T-helper 22 cell (primary cell): ENCODE data around the gene CSRP1.
"Not testable (repeated sequence)": the region's sequence is repeated elsewhere in the genome, so short reads cannot be mapped to it uniquely, and the experiment has no call there.

Experiments
- DNase-seq: peaks from one replicate; pipeline ENCODE4 v3.0.0-alpha.2; 2020; ENCODE audit warnings: low read depth

Gene CSRP1

GRCh38 chr1:201537891-201538611, 31.1 kb upstream of the CSRP1 start:
- DNase-seq: no peak

GRCh38 chr1:201537467-201537866, 30.5 kb upstream of the CSRP1 start:
- DNase-seq: no peak

GRCh38 chr1:201537028-201537427, 30.1 kb upstream of the CSRP1 start:
- DNase-seq: no peak

GRCh38 chr1:201536558-201536957, 29.6 kb upstream of the CSRP1 start:
- DNase-seq: no peak

- no peak for DNase-seq
Observed at GRCh38 chr1:201535919-201536245, 29.0 kb upstream of the CSRP1 start.

GRCh38 chr1:201535046-201535918, 28.4 kb upstream of the CSRP1 start:
- DNase-seq: no peak

GRCh38 chr1:201533836-201534235, 26.9 kb upstream of the CSRP1 start:
- no peak for DNase-seq

GRCh38 chr1:201531551-201532425, 24.9 kb upstream of the CSRP1 start:
- DNase-seq: no peak

GRCh38 chr1:201530741-201531531, 24.0 kb upstream of the CSRP1 start:
- DNase-seq: no peak

- DNase-seq: no peak
Observed at GRCh38 chr1:201528631-201529252, 21.8 kb upstream of the CSRP1 start.

GRCh38 chr1:201527879-201528278, 21.0 kb upstream of the CSRP1 start:
- DNase-seq: no peak

- no peak for DNase-seq
Observed at GRCh38 chr1:201525193-201525778, 18.4 kb upstream of the CSRP1 start.

- DNase-seq: not testable (repeated sequence)
Observed at GRCh38 chr1:201520046-201520575, 13.2 kb upstream of the CSRP1 start.

GRCh38 chr1:201518071-201518470, 11.1 kb upstream of the CSRP1 start:
- no peak for DNase-seq

GRCh38 chr1:201517631-201518030, 10.7 kb upstream of the CSRP1 start:
- no peak for DNase-seq

- DNase-seq: no peak
Observed at GRCh38 chr1:201516511-201517127, 9.7 kb upstream of the CSRP1 start.

GRCh38 chr1:201515895-201516294, 9.0 kb upstream of the CSRP1 start:
- no peak for DNase-seq

- no peak for DNase-seq
Observed at GRCh38 chr1:201515062-201515750, 8.3 kb upstream of the CSRP1 start.

GRCh38 chr1:201514466-201514865, 7.5 kb upstream of the CSRP1 start:
- no peak for DNase-seq
